Measurements from ENCODE around the gene SLC8A1.

The SLC8A1 gene

DNA sequence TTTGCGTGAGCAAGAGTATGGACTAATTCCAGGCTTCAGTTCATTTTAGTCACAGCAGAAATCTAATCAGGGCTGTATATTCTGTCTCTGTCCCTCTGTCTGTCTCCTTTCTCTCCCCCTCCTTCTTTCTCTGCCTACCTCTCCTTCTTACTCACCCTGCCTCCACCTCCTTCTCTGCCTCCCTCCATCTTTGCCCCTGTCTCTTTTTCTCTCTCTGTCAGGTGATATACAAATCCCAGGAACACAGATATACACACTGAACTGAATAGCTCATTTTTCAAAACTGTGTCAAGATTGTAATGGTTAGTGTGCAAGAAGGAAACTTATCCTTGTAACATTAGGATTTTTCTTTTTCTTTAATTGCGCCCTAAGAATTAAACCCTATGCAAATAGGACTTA lies 32.5 kb downstream of the SLC8A1 start:
- DNase-seq, result no peak

DNA sequence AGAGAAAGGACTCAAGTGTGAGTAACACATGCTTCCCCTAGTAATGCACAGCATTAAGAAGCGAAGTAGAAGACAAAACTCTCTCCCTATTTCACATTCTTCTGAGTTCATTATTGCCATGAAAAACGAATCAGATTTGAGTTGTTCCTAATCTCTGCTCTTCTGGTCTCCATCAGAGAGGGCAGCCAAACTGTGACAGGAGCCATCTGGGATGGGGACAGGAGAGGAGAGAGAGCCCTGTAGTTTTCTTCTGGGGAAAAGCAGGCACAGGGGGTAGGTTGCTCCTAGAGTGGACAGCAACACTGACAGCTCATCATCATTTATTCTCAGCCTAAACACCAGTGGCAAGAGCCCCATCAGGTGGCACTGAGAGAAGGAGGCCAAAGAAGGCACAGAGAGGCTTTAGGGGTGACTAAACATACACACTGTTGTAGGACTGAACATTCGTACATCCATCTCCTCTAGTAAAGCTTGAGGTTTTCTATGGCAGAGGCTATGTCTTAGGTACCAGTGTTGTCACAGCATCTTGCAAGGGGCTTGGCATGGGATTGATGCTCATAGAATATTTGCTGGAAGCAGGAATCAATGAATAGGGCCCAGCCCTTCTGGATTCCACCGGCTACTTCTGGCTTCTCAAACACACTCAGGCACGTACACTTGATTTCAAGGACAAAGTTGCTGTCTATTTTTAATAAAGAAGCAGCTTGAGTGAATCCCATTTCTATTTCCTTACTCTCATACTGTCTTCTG lies 33.1 kb downstream of the SLC8A1 start:
- DNase-seq, result no peak

DNA sequence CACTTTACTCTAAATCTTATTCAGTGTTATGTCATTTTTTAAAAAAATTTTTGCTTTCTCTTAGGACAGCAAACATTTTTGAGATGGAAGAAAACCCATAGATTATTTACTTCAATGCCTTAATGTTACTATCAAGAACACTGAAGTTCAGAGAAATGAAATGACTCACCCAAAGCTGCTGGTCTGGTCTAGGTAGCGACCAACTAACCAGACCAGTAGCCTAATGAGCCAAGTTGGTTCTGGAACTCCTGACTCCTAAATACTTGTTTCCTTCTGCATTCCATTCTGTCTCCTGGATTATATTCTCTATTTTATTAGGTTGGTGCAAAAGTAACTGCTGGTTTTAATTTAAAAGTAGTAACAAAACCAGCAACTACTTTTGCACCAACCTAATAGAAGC lies 35.4 kb downstream of the SLC8A1 start:
- no peak for DNase-seq

DNA sequence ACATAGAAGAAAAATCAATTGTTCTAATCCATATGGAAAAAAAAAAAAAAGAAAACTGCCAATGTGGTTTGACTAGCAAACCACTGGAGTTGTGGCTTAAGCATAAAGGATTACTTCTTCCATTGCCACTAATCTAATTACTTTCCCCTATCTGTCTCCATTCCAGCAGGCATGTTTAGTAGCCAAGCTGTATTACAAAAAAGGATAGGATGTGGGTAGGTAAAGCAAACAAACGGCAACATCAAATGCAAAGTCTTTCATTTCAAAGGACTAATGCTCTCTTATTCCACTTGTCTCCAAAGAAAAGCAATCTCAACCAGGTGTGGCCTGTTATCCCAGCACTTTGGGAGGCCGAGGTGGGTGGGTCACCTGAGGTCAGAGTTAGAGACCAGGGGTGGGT lies 36.5 kb downstream of the SLC8A1 start:
- no peak for DNase-seq

DNA sequence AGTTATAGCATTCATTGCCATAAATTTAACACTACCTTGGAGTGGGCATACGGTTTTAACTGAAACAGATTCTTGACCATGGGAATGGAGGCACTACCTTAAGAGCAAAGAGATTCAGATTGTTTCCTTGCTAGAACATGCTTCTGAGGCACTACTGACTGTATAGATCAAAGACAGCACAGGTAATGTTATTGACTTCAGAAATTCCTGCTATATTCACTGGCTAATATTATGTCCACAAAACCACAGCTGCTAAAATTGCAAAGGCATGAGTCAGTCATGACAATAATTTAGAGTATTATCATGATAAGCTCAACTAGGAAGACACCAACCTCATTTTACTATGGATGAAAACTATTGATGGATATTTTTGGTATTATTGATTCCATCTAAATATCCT lies 39.4 kb downstream of the SLC8A1 start:
- DNase-seq, result no peak

DNA sequence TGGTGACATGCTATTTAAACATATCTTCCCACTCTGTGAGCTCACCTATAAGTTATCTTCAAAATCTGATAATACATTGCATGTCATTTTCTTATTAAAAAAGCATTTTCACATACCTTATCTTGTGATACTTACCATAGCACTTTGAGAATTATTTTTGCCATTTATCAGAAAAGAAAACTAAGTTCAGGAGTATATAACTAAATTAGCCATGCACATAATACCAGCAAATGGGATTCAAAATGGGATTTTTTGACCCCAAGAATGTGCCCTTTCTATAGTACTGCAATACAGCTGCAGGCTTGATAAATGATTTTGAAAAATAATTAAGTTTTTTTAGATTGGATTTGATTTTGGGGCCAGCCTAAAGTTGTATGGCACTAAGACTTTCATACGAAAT lies 41.2 kb downstream of the SLC8A1 start:
- no peak for DNase-seq

DNA sequence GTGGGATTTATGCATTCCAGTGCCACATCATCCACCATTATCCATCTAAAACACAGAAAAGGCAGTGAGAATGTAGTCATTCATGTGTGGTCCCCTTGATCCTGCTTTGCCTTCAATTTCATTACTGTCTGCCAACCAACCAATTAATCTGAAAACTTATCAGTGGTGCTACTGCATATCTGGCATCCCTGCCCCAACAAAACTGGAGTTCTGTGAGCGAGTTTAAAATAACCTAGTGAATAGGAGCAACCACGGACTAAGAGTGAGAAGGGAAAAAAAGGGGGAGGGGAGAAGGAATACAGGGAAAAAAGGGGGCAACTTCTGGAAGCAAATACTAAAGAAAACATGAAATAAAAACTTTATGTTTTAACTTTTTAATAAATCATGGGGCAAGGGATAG lies 42.2 kb downstream of the SLC8A1 start:
- no peak for DNase-seq

DNA sequence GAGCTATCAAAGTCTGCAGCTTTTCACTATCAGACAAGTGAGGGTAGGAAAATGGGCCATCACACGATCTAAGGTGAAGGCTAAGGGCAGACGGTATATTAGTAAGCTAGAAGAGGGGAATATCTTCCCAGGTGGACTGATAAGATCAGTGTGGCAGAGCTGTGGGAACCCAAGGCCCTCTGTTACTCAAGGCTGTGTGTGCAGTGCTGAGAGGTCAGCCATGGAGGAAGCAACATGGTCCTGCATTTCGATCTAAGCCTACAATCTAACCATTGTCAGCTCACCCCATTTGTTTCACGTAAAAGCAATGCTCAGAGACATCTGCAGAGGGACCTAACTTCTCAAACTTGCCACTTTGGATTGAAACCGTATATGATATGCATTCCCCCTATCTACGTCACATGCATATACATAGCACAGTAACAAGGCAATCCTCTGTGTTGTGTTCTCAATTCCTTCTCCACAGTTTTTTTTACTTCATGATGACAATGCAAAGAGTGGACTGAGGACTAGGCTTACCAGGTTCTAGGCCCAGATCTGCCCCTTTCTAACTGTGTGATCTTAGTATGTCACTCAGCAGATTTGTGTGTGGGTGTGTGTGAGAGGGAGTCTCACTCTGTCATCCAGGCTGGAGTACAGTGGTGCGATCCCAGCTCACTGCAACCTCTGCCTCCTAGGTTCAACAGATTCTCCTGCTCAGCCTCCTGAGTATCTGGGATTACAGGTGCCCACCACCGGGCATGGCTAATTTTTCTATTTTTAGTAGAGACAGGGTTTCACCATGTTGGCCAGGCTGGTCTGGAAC lies 45.2 kb downstream of the SLC8A1 start:
- no peak for DNase-seq

DNA sequence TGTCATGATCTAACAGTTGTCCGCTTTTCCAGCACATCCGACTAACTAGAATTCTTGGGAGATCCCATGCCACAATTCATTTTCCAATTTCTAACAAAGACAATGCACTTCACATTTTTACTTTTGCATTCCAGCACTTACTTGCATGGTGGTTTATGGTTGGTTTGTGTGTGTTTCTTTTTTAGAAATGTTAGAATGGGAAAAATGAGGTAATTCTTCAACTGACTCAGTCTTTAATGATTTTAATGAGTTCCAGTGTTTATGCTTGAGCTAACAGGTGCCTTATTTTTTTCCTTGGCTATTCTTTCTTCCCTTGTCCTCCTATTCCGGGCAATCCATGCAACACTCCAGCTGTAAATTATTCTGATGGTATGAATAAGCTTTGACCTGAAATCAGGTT lies 46.4 kb downstream of the SLC8A1 start:
- DNase-seq, result no peak

DNA sequence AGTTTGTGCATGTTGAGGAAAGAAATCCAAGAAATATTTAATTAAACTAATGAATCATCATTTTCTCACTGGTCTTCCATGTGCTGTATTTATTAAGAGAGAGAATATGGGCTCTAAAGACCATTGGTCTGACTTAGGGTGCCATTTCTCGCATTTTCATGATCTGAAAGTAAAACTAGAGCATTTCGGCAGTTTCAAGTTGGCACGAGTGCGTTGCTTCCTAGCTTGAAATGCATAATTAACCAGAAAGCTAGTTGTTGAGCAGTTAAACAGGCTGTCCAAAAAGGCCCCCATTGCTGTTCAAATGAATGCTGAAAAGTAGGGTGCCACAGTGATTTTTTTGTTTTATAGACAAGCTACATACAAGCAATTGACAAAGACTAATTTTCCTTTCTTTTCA lies 47.4 kb downstream of the SLC8A1 start:
- DNase-seq, result no peak

DNA sequence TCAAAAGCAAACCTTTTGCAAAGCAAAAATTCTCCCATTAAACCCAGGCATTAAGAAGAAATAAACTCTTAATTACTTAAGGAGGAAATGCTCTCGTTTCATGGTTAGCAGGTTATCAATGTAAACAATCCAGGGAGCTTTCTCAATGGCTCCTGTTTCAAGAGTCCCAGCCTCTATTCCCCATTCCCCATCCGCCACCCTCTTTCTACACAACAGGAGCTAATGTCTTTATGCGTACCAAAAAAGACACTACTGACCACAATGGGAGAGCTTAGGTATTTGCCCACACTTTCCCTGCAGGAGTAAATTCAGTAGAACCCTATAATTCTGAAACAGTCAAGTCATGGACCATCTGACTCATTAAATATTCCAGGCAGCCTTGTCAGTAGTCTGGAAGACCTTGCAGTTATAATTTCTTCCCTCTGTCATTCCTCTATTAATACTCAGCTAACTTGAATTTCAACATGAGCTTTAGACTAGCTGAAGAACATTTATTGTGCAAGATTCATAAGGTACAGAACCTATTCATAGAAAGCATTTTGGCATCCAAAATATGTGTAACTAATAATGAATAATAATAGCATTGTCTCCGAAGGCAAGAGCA lies 48.6 kb downstream of the SLC8A1 start:
- DNase-seq, result no peak

DNA sequence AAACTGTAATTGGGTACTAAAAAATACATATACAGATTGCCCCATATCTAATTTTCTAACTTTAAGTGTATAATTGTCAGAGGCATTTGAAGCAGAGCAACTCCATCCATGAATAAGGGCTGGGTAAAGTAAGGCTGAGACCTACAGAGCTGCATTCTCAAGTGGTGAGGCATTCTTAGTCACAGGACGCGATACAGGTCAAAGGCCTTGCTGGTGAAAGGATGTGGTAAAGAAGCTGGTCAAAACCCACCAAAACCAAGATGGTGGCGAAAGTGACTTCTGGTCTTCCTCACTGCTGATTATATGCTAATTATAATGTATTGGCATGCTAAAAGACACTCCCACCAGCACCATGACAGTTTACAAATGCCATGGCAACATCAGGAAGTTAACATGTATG lies 50.0 kb downstream of the SLC8A1 start:
- DNase-seq, result no peak

DNA sequence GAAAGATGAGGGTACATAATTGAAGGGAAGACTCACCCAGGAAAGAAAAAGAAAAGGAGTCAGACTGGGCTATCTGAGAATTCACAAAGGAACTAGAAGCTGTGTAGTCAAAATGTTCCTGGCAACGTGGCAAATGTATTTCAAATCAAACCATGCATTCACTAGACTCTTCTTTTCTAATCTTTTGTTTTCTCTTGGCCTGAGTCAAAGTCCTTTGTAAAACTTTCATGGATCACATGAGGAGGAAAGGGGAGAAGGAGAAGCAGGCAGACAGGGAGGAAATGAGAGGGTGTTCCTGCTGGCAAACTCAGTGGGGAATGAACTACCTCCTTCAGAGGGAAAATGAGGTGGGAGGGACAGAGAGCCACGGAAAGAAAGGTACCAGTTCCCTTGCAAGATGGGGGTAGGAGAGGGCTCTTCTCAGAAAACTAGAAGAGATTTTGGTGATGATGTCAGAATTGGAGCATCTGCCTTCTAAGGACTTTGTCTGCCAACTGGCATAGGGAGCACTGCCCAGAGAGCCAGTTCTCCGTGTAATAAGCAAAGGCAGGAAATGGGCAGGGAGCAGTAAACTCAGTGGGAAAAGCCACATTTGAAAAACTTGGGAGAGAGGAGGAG lies 51.4 kb downstream of the SLC8A1 start:
- no peak for DNase-seq

DNA sequence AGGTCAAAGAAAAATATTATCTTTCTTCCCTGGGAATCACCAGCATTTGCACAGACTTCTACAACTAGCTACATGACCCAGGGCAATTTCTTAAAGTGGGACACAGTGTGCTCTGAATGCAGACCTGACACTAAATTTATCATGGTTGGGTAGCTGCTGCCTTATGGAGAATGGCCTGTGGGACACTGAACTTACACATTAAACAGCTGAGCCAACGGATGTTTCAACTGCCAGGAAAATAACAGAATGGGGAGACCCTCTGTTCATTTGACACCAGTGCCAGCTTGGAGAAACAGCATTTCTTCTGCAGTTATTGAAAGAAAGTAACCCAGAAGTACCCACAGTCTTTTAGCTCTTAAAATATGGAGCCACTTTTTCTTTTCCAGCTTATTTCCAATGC lies 54.1 kb downstream of the SLC8A1 start:
- DNase-seq, result no peak

DNA sequence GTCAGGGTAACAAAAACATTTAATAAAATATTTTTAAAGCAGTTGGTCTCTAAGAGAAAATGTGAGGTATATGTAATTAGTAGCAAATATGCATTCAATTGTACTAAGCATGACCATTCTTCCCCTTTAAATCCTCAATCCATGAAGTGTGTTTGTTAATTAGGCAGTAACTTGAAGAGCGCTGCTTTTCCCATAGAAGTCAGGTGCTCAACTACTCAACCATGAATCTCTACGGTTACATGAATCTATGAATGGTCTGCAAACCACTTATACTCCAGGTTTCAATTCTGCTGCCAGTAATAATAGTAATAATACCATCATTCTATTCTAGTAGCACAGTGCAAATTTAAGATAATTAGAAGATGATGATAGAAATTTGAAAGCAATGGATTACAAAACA lies 55.8 kb downstream of the SLC8A1 start:
- peak; percentile 78 for DNase-seq

DNA sequence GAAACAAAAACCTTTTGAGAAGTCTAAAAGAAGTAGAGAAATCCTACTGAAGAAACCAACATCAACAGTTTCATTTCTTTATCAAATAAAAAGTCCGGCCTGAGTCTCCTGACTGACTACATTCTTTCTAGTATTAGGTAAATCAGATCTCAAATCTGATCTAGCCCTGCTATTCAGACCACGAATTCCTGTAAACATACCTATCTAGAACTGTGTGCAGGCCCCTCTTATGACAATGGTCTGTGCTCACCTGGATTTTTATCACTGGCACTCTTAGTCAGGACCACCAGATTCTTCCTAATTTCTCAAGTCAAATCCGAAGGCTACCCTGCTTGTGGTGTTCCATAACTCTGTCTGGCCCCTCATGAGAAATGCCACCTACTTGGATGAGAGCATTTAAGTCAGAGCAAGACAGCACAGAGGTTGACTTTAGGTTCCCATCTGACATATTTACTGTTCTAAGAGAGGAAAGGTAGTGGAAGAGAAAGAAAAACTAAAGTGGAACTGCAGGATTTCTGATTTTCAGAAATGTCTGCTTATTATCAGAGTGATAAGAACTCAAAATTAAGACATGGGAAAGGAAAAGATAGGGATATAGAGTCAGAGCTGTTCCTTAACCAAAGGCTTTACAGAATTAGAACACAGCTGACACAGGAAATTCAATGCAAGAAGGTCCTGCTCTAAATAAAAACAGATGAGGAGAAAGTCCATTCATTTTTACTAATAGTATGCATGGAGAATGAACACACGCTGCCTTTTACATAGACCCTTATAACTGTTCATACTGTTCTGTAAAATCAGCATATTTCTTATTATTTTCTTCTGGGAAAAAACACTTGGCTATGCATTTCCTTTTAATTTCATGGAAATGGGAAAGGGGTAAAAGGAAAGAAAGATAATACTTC lies 56.5 kb downstream of the SLC8A1 start:
- no peak for DNase-seq

DNA sequence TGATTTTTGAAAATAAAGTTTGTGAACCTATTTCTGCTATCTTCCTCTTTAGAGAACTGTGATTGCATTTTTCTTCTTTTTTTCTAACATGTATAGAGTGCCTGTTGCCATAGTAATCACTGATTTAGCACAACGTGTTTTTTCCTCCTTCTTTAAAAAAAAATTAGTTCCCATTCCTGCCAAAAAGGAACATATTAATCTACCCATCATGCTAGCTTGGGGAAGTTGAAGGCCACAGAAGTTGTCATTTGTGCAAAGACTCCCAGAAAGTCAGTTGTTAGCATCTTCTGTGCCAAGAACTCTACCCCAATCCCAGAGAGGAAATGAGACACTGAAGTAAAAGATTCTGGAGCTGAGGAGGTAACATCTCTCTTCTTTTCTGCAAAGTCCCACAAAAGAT lies 57.3 kb downstream of the SLC8A1 start:
- no peak for DNase-seq

DNA sequence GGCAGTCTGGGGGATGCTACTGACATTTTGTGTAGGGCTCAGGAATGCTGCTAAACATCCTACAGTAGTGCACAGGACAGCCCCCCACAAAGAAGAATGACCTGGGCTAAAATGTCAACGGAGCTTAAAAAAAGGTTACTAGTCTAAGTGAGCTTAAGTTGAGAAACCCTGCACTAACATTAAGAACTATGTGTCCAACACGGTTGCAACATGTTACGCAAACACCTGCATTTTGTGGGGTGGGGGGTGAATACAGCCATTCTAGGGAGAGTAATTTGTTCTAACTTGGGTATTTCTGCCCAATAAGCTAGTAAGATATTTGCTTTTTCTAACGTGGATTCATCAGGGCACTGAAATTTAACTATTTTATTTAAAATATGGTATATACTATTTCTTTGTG lies 57.9 kb downstream of the SLC8A1 start:
- DNase-seq, result no peak

DNA sequence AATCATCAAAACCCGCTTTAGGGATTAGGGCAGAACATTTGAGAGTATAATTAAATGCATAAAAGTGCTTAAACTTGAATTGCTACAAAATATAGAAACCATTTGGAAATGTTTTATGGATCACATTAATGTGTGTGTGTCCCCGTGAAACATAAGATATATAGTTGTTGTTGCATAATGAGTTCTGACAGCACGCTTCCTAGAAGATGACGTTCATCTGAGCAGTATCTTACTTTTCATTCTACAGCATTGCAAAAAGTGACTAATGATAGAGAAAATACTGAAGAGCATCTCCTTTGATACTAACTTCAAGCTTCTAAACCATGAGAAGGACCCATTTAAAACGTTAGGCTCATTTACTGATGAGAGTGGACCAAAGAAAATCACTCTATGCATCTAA lies 63.7 kb downstream of the SLC8A1 start:
- DNase-seq, result no peak

DNA sequence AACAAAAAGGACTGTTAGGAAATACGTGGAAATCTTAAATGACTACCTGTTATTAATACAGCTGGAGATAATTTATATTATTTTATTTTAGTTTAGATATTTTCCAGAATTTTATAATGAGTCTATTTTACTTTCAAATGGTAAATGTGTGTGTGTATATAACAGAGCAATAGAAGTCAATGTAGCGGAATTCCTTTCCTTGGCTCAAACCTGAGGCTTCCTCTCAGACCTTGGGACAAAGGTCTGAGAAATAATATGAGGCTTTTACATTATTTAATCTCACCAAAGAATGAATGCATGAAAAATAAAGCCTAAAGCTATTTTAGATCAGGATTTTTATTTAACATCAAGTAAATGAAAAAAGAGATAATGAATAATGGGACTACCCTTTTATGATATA lies 65.7 kb downstream of the SLC8A1 start:
- no peak for DNase-seq

DNA sequence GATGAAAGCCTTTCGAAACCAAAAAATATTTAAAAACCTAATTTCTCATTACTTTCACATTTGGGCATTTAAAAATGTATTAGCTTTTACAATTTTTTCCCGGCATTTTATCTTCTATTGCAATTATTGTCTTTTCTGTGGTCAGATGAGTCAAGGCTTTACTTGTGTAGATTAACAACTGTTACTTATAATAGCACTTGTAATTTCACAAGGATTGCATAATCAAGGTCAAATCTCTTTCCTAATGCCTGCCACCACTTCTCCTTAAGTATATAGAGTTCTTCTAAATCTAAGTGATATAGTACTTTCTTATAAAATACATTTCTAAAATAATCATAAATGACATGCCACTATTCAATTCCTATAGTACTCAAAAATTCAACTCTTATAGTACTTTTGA lies 67.2 kb downstream of the SLC8A1 start:
- no peak for DNase-seq

DNA sequence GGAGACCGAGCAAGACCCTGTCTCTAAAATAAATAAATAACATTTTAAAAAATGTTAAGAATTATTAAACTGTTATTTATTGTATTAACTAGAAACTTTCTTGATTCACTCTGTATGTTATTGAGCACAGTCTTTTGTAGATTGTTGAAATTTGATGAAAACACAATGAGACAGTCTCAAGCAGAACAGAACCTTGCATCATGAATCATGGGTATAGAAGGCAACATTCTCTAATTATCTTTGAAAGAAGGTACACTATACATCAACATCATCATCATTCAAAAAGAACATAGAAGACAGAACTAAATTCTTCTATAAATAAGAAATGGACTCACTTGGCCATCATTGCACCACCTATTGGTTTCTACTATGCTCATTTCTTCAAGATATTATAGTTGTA lies 67.7 kb downstream of the SLC8A1 start:
- no peak for DNase-seq

DNA sequence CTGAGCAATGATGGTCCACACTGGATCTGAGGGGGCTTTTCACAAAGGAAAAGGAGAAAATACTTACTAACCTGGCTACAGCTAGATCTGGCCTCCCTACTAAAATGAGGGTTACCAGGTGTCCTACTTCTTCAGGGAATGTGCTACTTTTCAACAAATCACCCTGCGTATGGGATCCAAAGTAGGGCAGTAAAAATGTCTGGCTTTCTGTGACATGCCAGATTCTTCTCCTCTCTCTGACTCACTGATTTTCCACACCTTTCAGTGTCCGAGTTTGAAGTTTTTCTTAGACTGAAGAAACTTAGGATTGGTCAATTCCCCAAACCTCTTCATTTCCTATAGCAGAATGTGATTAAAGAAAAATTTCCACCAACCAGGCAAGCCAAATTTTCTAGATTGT lies 71.2 kb downstream of the SLC8A1 start:
- no peak for DNase-seq

All from NCI-H1105 (cell line).